Ectodermal cell (in vitro differentiated cells): ENCODE data around the gene HDLBP. TPM values are rescaled to one million over a fixed set of nuclear protein-coding genes. Genes with fewer than 3 reads are reported as not detected.

Source experiments
- H3K27ac ChIP-seq: 2 replicates; pipeline ENCODE4 v1.7.0; 2013; ENCODE audit warnings: mild to moderate bottlenecking, low read depth, low read length; ENCODE audit not compliant: insufficient read depth, poor library complexity, severe bottlenecking
- H3K27me3 ChIP-seq: 2 replicates; pipeline ENCODE4 v1.7.0; 2013; ENCODE audit warnings: mild to moderate bottlenecking, low read length; ENCODE audit not compliant: insufficient read depth, control insufficient read depth, poor library complexity, severe bottlenecking
- H3K36me3 ChIP-seq: one replicate; pipeline ENCODE4 v1.7.0; 2013; ENCODE audit warnings: low read length; ENCODE audit not compliant: control insufficient read depth, insufficient read depth
- H3K4me1 ChIP-seq: one replicate; pipeline ENCODE4 v1.7.0; 2013; ENCODE audit warnings: low read length; ENCODE audit not compliant: control insufficient read depth, insufficient read depth
- H3K4me3 ChIP-seq: 2 replicates; pipeline ENCODE4 v1.7.0; 2013; ENCODE audit warnings: low read depth, low read length, control low read depth; ENCODE audit not compliant: insufficient read depth
- H3K9me3 ChIP-seq: 2 replicates; pipeline ENCODE4 v1.7.0; 2013; ENCODE audit warnings: mild to moderate bottlenecking, low read length, moderate library complexity; ENCODE audit not compliant: control insufficient read depth
- WGBS, 2 experiments: methylation state at CpG; one replicate each; pipeline ENCODE4 v1.1.7; 2013; ENCODE audit warnings: missing lambda C conversion rate in 2 of 2; 5-methylcytosine and 5-hydroxymethylcytosine counted together
- polyA plus RNA-seq, 4 experiments: library from polyadenylated mRNA; stranded (reverse); fragments of 50-300 nt; gene quantifications; one replicate each; pipeline ENCODE4 v1.2.3, GENCODE V29; 2013

HDLBP gene, protein sequence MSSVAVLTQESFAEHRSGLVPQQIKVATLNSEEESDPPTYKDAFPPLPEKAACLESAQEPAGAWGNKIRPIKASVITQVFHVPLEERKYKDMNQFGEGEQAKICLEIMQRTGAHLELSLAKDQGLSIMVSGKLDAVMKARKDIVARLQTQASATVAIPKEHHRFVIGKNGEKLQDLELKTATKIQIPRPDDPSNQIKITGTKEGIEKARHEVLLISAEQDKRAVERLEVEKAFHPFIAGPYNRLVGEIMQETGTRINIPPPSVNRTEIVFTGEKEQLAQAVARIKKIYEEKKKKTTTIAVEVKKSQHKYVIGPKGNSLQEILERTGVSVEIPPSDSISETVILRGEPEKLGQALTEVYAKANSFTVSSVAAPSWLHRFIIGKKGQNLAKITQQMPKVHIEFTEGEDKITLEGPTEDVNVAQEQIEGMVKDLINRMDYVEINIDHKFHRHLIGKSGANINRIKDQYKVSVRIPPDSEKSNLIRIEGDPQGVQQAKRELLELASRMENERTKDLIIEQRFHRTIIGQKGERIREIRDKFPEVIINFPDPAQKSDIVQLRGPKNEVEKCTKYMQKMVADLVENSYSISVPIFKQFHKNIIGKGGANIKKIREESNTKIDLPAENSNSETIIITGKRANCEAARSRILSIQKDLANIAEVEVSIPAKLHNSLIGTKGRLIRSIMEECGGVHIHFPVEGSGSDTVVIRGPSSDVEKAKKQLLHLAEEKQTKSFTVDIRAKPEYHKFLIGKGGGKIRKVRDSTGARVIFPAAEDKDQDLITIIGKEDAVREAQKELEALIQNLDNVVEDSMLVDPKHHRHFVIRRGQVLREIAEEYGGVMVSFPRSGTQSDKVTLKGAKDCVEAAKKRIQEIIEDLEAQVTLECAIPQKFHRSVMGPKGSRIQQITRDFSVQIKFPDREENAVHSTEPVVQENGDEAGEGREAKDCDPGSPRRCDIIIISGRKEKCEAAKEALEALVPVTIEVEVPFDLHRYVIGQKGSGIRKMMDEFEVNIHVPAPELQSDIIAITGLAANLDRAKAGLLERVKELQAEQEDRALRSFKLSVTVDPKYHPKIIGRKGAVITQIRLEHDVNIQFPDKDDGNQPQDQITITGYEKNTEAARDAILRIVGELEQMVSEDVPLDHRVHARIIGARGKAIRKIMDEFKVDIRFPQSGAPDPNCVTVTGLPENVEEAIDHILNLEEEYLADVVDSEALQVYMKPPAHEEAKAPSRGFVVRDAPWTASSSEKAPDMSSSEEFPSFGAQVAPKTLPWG (N-terminal part only)
- polyA plus RNA-seq (2013, experiment 1 of 4), result 249 TPM
- 243 TPM for polyA plus RNA-seq (2013, experiment 2 of 4)
- 227 TPM for polyA plus RNA-seq (2013, experiment 3 of 4)
- 217 TPM for polyA plus RNA-seq (2013, experiment 4 of 4)

DNA sequence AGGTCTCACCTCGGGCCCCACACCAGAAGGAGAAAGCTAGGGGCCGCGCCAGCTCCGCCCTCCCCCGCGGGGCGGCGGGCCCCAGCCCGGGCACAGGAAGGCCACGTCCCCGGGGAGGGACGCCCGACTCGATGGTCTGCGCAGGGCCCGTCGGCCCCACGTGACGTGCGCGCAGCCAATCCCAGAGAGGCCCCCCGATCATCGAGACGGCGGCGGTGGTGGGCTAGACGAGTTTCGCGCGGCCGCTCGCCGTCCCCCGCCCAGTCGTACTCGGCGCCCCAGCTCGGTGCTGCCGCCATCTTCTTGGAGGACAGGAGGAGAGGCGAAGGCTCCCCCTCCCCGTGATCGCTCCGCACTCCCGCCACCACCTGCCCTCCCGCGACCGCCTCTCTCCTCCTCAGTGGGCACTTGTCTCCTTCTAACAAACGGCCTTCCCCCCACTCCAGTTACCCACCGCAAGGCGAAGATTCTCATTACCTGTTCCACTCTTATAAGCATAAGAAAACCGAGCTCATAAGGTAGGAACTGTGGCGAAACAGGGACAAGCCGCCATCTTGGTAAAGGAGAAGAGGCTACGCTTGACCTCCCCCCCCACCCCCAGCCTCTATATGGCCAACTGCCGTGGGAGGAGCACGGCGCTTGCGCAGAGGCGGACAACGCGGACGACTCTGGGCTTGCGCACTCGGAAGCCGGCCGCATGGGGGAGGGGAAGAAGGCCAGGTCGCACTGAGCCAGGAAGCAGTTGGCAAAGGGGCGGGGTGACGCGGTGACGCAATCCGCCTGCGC, at the start of gene HDLBP:
Gene HDLBP, minus strand, starts transcription at position 580 of the 786 bp plus-strand sequence. CDS start 48,803 bp downstream, outside the sequence.
- Histone ChIP-seq H3K9me3 (no peaks in the 10 kb centered on the region), H3K27me3 (no peaks in the 10 kb centered on the region), H3K4me3 (peak within 1 kb of the TSS; percentile 90), H3K4me1 (peaks cover 25% of the 10 kb centered on the region), H3K36me3 (no peaks in the 10 kb centered on the region), H3K27ac (peak within 1 kb of the TSS; percentile 99)
- 1% methylated on average over 73 of the region's 73 CpGs for WGBS, 2 experiments

DNA sequence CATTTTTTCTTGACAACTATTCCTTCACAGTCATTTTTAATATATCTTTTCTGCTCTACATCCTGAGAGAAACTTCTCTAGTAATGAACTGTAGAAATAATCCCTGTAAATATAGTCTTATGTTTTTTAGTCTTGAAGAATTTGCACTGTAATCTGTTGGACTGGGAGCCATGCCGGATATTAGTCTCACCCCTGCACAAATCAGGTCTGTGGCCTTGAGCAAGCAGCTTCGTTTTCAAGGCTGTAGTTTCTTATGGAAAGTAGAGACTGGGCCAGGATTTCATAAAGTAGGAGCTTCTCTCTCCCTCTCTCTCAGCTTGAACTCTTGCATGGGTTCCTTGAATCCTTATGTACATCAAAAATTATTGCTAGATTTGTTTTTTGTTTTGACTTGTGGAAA, 49.3 kb upstream of the HDLBP start:
- H3K27me3 ChIP-seq, result no peaks in the 10 kb centered on the region
- H3K9me3 ChIP-seq, result no peaks in the 10 kb centered on the region
- no peak overlapping the region for H3K27ac ChIP-seq
- no peaks in the 10 kb centered on the region for H3K36me3 ChIP-seq
- 67 to 90% methylated on average over 2 of the region's 2 CpGs for WGBS, 2 experiments
- no peak overlapping the region for H3K4me3 ChIP-seq
- peaks cover 21% of the 10 kb centered on the region for H3K4me1 ChIP-seq

DNA sequence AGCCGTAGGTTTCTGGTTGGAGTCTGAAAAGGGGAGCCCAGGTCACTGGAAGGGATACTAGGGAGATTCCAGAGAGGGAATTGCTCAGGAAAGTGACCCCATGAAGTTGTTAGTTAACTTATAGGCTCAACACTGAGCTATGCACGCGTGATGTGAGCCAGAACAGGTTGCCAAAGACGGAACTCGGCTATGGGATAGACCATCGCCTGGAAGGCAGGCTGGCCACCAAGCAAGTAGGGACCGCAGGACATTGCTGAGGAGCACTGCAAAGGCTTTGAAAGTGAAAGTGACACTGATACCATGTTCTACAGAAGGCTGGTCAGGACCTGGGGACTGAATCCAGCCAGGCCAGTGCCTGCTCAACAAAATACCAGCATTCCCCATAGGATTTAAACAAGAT, 48.0 kb upstream of the HDLBP start:
- peaks cover 21% of the 10 kb centered on the region for H3K4me1 ChIP-seq
- no peak overlapping the region for H3K4me3 ChIP-seq
- no peaks in the 10 kb centered on the region for H3K9me3 ChIP-seq
- H3K27ac ChIP-seq, result no peak overlapping the region
- WGBS, 2 experiments, result 82% methylated on average over 7 of the region's 7 CpGs
- H3K36me3 ChIP-seq, result no peaks in the 10 kb centered on the region
- no peaks in the 10 kb centered on the region for H3K27me3 ChIP-seq

DNA sequence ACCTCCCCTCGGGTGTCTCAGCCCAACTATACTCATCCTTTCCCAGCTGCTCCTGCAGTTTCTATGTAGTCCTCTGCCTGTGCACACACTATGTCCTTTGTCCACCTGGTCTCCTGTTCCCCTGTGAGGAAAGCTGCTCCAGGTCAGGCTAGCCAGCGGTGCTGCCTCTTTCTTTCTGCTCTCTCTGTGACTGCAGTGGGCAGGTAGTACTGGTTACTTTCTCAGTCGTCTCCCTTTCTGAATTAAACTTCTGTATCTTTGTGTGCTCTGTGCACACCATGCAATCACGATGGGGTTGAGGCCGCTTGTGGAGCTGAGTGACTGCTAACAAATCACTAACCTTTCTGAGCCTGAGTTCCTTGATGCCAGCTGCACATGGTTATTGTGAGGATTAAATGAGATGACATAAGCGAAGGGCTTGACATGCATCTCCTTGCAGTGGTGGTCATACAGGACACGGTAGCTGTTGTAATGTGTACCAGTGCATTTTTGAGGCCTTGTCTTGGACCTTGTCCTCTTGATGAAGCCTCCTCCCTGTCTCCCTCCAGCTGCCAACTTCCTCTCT, 44.1 kb upstream of the HDLBP start:
- H3K27me3 ChIP-seq, result no peaks in the 10 kb centered on the region
- H3K4me1 ChIP-seq, result peaks cover 15% of the 10 kb centered on the region
- no peaks in the 10 kb centered on the region for H3K9me3 ChIP-seq
- 95% methylated on average over 7 of the region's 7 CpGs for WGBS, 2 experiments
- no peak overlapping the region for H3K27ac ChIP-seq
- H3K36me3 ChIP-seq, result peaks cover 2% of the 10 kb centered on the region
- H3K4me3 ChIP-seq, result no peak overlapping the region

DNA sequence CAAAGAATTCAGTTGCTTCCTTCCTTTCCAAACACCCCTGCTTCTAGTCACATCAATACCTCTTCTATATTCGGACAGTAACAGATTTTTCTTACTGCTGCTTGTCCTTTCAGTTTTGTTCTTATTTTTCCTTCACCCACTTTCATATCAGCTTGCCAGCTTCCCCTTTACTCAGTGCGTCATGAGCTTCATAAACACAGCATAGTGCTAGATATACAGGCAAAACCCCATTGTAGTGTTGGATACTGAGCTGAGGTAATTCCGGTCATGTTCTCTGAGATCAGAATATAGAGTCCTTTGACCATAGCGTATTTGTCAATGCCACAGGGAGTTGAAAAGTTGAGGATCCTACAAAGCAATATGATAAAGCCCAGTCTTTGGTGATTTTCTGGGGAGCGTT, 43.0 kb upstream of the HDLBP start:
- Histone ChIP-seq H3K27me3 (no peaks in the 10 kb centered on the region), H3K36me3 (peaks cover 3% of the 10 kb centered on the region), H3K9me3 (no peaks in the 10 kb centered on the region), H3K4me1 (peaks cover 13% of the 10 kb centered on the region), H3K27ac (no peak overlapping the region), H3K4me3 (no peak overlapping the region)
- WGBS, 2 experiments, result 96 to 97% methylated on average over 4 to 5 of the region's 5 CpGs

DNA sequence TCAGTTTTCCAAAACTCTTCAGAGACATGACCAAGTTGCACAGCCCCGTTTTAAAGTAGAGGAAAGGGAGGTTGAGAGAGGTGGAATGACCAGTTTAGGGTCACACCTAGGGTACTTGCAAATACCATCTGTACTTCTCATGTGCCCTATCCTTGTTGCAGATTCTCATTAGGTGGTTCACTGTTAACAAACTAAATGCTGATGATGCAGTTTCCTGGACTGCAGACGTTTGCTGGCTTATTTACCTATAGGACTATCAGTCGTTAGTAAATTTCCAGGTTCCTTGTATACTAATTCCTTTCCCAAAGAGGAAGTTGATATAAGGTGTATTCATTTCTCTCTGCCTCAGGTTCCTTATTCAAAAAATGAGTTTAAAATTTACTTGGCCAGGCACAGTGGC, 42.1 kb upstream of the HDLBP start:
- WGBS, 2 experiments, result 78 to 91% methylated on average over 3 of the region's 3 CpGs
- Histone ChIP-seq H3K4me3 (no peak overlapping the region), H3K9me3 (no peaks in the 10 kb centered on the region), H3K36me3 (peaks cover 3% of the 10 kb centered on the region), H3K27ac (no peak overlapping the region), H3K27me3 (no peaks in the 10 kb centered on the region), H3K4me1 (peaks cover 7% of the 10 kb centered on the region)

DNA sequence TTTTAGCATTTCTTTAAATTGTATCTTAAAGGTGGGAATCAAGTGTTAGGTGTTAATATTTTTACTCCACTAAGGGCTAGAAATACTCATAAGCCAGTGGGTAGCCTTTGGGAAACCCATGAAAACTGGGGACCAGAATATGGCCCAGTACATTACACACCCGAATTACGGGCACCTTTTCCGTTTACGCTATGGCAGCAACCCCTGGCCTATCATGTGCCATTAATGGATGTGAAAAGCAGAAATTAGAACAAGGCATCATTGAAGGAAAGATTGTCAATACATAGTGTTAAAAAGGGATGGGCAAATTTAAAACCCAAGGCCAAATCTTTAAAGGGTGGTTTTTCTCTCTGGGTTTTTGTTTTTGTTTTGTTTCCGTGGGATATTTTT, 41.4 kb upstream of the HDLBP start:
- Histone ChIP-seq H3K4me3 (peak overlapping the region; percentile 86), H3K4me1 (peaks cover 6% of the 10 kb centered on the region), H3K9me3 (no peaks in the 10 kb centered on the region), H3K27ac (no peak overlapping the region), H3K36me3 (peaks cover 7% of the 10 kb centered on the region), H3K27me3 (no peaks in the 10 kb centered on the region)
- 65 to 68% methylated on average over 5 of the region's 5 CpGs for WGBS, 2 experiments

DNA sequence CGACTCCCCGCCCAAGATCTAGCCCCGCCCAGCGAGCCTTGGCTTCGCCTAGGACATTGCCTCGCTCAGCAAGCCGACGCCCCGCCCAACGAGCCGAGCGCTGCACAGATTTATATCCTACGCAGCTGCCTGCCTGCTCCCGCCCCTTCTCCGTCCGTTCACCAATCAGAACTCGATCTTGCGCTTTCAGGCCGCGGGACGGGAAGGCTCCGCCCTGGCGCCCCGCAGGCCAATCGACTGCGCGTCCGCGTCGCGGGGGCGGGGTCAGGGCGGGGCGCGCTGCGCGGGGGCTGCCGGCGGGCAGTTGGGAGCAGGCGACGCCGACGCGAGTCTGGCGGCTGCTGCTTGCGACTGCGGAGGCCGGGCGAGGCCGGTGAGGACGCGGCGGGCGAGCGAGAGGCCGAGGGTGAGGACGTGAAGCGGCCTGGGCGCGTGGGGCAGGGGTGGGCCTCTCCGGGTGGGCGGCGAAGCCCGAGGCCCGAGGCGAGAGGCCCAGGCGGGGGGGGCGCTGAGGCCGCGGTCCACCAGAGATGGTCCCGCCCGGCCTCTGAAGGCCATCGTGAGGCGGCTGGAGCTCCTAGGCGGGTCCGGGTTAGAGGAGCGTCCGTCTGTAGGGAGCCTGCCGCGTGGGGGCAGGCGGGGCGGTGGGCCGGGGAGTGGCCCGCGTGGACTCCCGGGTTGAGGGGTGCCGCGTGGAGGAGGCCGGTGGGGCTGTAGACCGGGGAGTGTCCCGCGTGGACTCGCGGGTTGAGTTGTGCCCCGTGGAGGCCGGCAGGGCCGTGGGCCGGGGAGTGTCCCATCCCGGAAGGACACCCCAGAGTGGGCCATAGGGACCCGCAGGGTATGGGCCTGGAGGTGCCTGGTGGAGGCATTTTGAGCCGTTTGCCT, 40.8 kb upstream of the HDLBP start, which contains the start of gene FARP2:
Gene FARP2, plus strand, starts transcription at position 303 of the 888 bp plus-strand sequence. CDS start 16,823 bp downstream, outside the sequence.
- H3K4me3 ChIP-seq, result peak within 1 kb of the TSS; percentile 86
- no peaks in the 10 kb centered on the region for H3K9me3 ChIP-seq
- no peaks in the 10 kb centered on the region for H3K27me3 ChIP-seq
- WGBS, 2 experiments, result 1% methylated on average over 101 of the region's 101 CpGs
- H3K36me3 ChIP-seq, result peaks cover 10% of the 10 kb centered on the region
- peaks cover 6% of the 10 kb centered on the region for H3K4me1 ChIP-seq
- peak within 1 kb of the TSS; percentile 86 for H3K27ac ChIP-seq
